Naive thymus-derived CD8-positive, alpha-beta T cell (primary cell): ENCODE measurements around the gene ATP8A2. TPM values are rescaled to one million over a fixed set of nuclear protein-coding genes. Genes with fewer than 3 reads are reported as not detected.
"Not testable (repeated sequence)": the region's sequence is repeated elsewhere in the genome, so short reads cannot be mapped to it uniquely, and the experiment has no call there.

Experiments used
- ATAC-seq, 2 donors: fragments of 150-1000 bp; cut with Tn5 transposase in 1 of 2; sonication (Bioruptor Pico), chemical (Tn5 transposase) in 1 of 2; 1 replicate in 1 of 2; 2 replicates in 1 of 2; pipeline ENCODE4 v1.10.0; 2021; ENCODE audit warnings: mild to moderate bottlenecking in 2 of 2, moderate library complexity in 2 of 2
- POLR2A ChIA-PET: fragments of 350-600 bp; sonication (Branson Sonifier 250); formaldehyde crosslinking; loops from one replicate; lab custom pipeline; 2021; ENCODE audit warnings: antibody characterized with exemption; lab: Charles Lee
- DNase-seq, 10 donors: peaks; one replicate each; pipeline versions ENCODE4 v3.0.0 to v3.0.0-alpha.2; 2020 to 2022
- H3K27ac Mint-ChIP-seq, 10 donors: one replicate each; pipeline ENCODE4 v1.8.0; 2020 to 2022; ENCODE audit warnings: mild to moderate bottlenecking in 10 of 10, mixed read lengths in 10 of 10, moderate library complexity in 4 of 10, inconsistent platforms in 1 of 10
- H3K27me3 Mint-ChIP-seq, 5 donors: one replicate each; pipeline ENCODE4 v1.8.0; 2021 to 2022; ENCODE audit warnings: mixed read lengths in 5 of 5
- H3K36me3 Mint-ChIP-seq, 3 donors: one replicate each; pipeline ENCODE4 v1.8.0; 2020 to 2022; ENCODE audit warnings: mixed read lengths in 3 of 3, mild to moderate bottlenecking in 2 of 3, inconsistent platforms in 1 of 3
- H3K4me1 Mint-ChIP-seq, 4 donors: one replicate each; pipeline ENCODE4 v1.8.0; 2021 to 2022; ENCODE audit warnings: mixed read lengths in 4 of 4
- H3K4me3 Mint-ChIP-seq, 10 donors: one replicate each; pipeline ENCODE4 v1.8.0; 2020 to 2022; ENCODE audit warnings: mild to moderate bottlenecking in 10 of 10, mixed read lengths in 10 of 10, moderate library complexity in 6 of 10, inconsistent platforms in 1 of 10
- H3K9me3 Mint-ChIP-seq, 9 donors: one replicate each; pipeline ENCODE4 v1.8.0; 2020 to 2022; ENCODE audit warnings: mixed read lengths in 9 of 9, mild to moderate bottlenecking in 3 of 9, inconsistent platforms in 1 of 9, moderate library complexity in 1 of 9
- polyA plus RNA-seq, 3 donors: library from polyadenylated mRNA; unstranded; fragments of 300-500 nt; fragmentation: Illumina TruSeq; gene quantifications; one replicate each; pipeline ENCODE4 v1.2.3, GENCODE V29; 2021
- total RNA-seq, 8 experiments: library from RNA in 2 of 8; stranded (reverse) in 2 of 8; gene quantifications; one replicate each; pipeline ENCODE4 v1.2.3 and lab custom pipeline; 2021 to 2026

The ATP8A2 gene
- total and polyA plus RNA-seq, 5 experiments from 2014 or later = 0.69 to 3.8 (median 2.9) TPM

DNA sequence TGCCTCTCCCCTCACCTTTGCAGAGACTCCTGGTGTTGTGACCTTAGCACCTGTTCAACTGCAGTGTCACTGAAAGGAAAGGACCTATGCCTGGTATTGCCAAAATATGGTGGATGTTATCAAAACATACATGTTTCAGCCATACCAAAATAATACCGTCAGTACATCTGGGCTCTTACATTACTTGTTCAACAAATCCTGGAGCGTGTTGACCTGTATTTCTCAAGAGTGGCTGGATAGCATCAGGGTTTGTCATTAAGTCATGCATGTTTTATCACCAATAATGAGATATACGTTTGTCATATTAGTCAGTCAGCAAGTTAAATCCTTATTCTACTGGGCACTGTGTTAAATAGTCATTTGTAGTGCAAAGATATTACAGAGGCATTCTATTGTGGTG is 389.3 kb downstream of the ATP8A2 start:
- H3K27ac Mint-ChIP-seq = no peak overlapping the region
- H3K4me1 Mint-ChIP-seq = peaks cover 7 to 18% (median 16%) of the 10 kb centered on the region in 4 donors
- ATAC-seq (no peak), DNase-seq (no peak)
- H3K27me3 Mint-ChIP-seq = peaks cover 0 to 14% (median 3%) of the 10 kb centered on the region in 5 donors
- H3K4me3 Mint-ChIP-seq = no peak overlapping the region
- POLR2A ChIA-PET = no interaction called here
- H3K36me3 Mint-ChIP-seq = no peaks in the 10 kb centered on the region
- H3K9me3 Mint-ChIP-seq = no peaks in the 10 kb centered on the region

DNA sequence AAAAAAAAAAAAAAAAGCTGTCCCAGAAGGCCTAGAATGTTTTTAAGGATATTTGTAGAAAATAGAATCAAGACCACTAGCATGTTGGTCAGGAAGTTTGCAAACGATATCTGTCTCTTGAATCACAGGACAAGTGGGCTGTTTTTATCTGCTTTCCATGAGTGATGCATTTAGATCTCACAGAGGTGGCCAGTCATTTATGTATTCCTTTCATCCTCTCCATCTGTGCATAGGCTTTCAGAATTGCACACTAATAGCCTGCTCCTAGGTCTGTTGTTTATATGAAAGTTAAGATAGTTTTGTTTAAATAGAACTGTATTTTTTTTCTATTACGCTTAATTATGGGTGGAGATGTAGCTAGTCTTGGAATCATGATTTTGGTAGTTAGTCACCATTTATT is 390.5 kb downstream of the ATP8A2 start:
- no peaks in the 10 kb centered on the region for H3K36me3 Mint-ChIP-seq
- DNase-seq (no peak), ATAC-seq (no peak)
- no peaks in the 10 kb centered on the region for H3K9me3 Mint-ChIP-seq
- peaks cover 7 to 16% (median 15%) of the 10 kb centered on the region in 4 donors for H3K4me1 Mint-ChIP-seq
- POLR2A ChIA-PET = interaction anchor here (1.5 kb wide), 1 partner anchor 10 kb away, joined by 4 read pairs; no protein-coding TSS in a partner anchor
- peaks cover 0 to 3% (median 2%) of the 10 kb centered on the region in 5 donors for H3K27me3 Mint-ChIP-seq
- peak overlapping the region in 2 of 10 donors; percentile 53 to 71 for H3K27ac Mint-ChIP-seq
- peak overlapping the region in 3 of 10 donors; percentile 5 to 48 (median 24) for H3K4me3 Mint-ChIP-seq

DNA sequence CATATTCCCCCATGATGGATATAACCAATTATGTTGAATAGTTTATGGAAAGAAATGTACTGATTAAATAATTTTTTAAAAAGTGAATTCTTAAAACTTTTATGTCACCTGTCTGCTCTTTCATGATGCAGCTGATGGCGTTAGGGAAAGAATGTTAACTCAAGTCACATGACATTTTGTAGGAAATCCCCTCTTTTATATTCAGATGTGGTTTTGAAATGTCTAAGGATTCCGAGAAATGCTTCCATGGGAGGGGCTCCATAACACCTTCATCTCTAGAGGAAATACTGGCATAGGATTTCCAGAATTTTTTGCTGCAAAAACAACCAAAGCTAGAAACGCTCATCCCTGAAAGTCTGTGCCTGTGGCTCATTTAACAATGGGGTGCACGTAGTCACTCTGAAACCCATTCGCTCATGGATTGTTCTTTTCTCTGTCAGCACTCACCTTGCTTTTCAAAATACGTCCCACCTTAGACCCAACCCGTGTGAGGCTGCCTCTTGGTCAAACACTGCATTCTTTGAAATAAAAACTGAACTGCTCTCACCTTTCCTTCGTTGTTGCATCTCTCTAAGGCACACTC is 391.1 kb downstream of the ATP8A2 start:
- H3K27ac Mint-ChIP-seq = peak overlapping the region in 8 of 10 donors; percentile 1 to 72 (median 60)
- POLR2A ChIA-PET = interaction anchor here (0.6 to 1.5 kb wide), 2 partner anchors 10 to 280 kb away, joined by 3 to 4 read pairs; no protein-coding TSS in a partner anchor
- DNase-seq = peak in 2 of 10 donors; percentile 4 to 17
- H3K27me3 Mint-ChIP-seq = peaks cover 0 to 3% (median 1%) of the 10 kb centered on the region in 5 donors
- peak in 1 of 2 donors; percentile 59 for ATAC-seq
- peak overlapping the region in 9 of 10 donors; percentile 14 to 67 (median 52) for H3K4me3 Mint-ChIP-seq
- H3K36me3 Mint-ChIP-seq = no peaks in the 10 kb centered on the region
- peaks cover 7 to 16% (median 15%) of the 10 kb centered on the region in 4 donors for H3K4me1 Mint-ChIP-seq
- no peaks in the 10 kb centered on the region for H3K9me3 Mint-ChIP-seq

DNA sequence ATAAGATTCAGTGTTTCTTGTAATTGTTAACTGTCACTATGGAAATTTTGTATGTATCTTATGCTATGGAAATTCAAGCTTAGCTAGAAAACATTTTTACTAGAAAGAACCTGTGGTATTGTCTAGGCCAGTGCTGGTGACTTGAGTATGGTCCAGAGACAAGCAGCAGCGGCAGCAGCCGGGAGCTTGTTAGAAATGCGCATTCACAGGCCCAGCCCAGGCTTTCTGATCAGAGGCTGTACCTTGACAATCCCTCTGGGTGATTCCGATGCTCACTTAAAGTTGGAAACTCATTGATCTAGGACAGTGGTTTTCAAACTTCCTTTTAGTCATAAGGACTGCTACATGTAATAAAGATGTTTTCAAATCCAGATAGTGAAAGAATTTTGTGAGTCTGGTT is 392.6 kb downstream of the ATP8A2 start:
- Mint-ChIP-seq H3K27ac (peak overlapping the region in 3 of 10 donors; percentile 3 to 52 (median 22)), H3K4me1 (peaks cover 7 to 16% (median 15%) of the 10 kb centered on the region in 4 donors), H3K27me3 (no peaks in the 10 kb centered on the region), H3K4me3 (no peak overlapping the region), H3K9me3 (no peaks in the 10 kb centered on the region), H3K36me3 (no peaks in the 10 kb centered on the region)
- POLR2A ChIA-PET = no interaction called here
- no peak for DNase-seq
- no peak for ATAC-seq

DNA sequence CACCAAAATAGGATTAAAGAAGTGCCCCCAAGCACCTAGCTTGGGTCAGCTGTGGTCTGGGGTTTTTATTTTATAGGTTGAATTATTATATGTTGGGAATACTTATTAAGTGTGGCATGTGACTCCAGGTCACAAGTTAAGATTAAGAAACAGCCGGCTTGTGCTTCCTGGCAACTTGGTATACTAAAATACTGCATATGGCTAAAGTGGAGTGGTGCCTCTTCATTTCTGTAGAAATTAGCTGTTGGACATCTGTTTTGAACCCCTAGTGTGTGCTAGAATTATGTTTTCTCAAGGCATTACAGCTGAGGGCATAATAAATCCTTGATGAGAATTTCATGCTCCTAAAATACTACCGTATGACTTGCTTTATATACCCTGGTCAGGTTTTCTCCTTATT is 393.5 kb downstream of the ATP8A2 start:
- H3K27ac Mint-ChIP-seq = no peak overlapping the region
- POLR2A ChIA-PET = no interaction called here

DNA sequence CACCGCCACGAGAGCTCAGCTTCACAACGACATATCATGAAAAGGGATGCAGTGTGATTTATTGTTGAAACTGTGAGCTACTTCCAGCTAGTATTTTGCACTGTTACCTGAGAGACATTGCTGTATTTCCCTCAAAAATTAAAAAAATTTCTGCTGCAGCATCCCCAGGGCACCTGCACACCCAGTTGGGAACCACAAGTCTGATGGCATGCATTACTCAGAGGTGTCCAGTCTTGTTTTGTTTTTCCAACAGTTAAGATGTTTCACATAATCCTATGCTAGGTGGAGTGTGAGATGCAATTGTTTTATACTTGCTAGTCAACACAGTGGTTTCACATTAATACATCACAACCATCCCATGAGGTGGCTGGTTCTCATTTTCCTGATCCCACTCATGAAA is 394.8 kb downstream of the ATP8A2 start:
- H3K36me3 Mint-ChIP-seq = no peaks in the 10 kb centered on the region
- no peaks in the 10 kb centered on the region for H3K27me3 Mint-ChIP-seq
- no peak overlapping the region for H3K4me3 Mint-ChIP-seq
- H3K27ac Mint-ChIP-seq = no peak overlapping the region
- ATAC-seq (no peak), DNase-seq (no peak)
- H3K9me3 Mint-ChIP-seq = no peaks in the 10 kb centered on the region
- POLR2A ChIA-PET = no interaction called here
- peaks cover 12 to 31% (median 23%) of the 10 kb centered on the region in 4 donors for H3K4me1 Mint-ChIP-seq

More for the DNA sequence above, 393.5 kb downstream of the ATP8A2 start:
- H3K9me3 Mint-ChIP-seq = no peaks in the 10 kb centered on the region
- ATAC-seq = no peak
- no peaks in the 10 kb centered on the region for H3K27me3 Mint-ChIP-seq
- no peak overlapping the region for H3K4me3 Mint-ChIP-seq
- peaks cover 7 to 18% (median 15%) of the 10 kb centered on the region in 4 donors for H3K4me1 Mint-ChIP-seq
- no peak for DNase-seq
- no peaks in the 10 kb centered on the region for H3K36me3 Mint-ChIP-seq

DNA sequence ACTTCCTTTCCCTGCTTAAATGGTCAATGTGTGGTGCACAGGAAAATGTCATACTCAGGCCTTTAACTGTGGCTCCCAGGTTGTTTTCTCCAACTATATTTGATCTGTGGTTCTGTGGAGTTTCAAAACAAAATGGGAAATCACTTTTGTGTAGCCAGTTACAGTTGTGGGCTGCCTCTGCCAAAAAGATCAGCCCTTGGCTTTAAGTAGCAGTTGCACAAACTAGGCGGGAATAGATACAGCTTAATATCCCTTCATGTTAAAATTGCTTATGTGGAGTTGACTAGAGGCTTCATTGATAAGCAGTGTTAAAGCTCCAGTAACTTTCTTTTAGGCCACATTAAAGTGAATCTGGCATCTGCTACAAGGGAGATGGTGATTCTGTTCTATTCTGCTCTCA is 395.2 kb downstream of the ATP8A2 start:
- no peak overlapping the region for H3K27ac Mint-ChIP-seq
- H3K36me3 Mint-ChIP-seq = no peaks in the 10 kb centered on the region
- H3K4me1 Mint-ChIP-seq = peaks cover 12 to 35% (median 25%) of the 10 kb centered on the region in 4 donors
- POLR2A ChIA-PET = no interaction called here
- ATAC-seq = no peak
- no peak overlapping the region for H3K4me3 Mint-ChIP-seq
- DNase-seq = no peak
- H3K9me3 Mint-ChIP-seq = no peaks in the 10 kb centered on the region
- no peaks in the 10 kb centered on the region for H3K27me3 Mint-ChIP-seq

DNA sequence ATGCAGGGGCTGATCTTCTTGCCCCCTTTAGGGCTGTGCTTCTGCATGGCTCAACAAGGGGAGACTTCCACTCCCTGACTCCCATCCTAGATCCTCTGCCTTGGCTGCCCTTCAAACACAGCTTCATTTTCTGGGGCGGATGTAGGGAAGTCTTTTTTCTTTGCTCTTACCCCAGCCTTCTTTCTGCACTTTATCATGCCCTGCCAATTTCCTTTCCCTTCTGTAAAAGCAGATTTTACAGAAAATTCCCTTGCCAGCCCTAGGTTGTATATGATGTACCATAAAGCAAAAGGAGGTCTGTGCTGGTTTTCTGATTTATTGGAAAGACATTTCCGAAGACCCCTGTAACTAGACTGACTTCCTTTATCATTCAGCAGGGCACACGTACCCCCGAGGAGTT is 396.6 kb downstream of the ATP8A2 start:
- no peaks in the 10 kb centered on the region for H3K36me3 Mint-ChIP-seq
- DNase-seq (no peak), ATAC-seq (no peak)
- H3K9me3 Mint-ChIP-seq = no peaks in the 10 kb centered on the region
- H3K4me3 Mint-ChIP-seq = no peak overlapping the region
- peaks cover 8 to 25% (median 13%) of the 10 kb centered on the region in 4 donors for H3K4me1 Mint-ChIP-seq
- no peak overlapping the region for H3K27ac Mint-ChIP-seq
- POLR2A ChIA-PET = no interaction called here
- no peaks in the 10 kb centered on the region for H3K27me3 Mint-ChIP-seq

DNA sequence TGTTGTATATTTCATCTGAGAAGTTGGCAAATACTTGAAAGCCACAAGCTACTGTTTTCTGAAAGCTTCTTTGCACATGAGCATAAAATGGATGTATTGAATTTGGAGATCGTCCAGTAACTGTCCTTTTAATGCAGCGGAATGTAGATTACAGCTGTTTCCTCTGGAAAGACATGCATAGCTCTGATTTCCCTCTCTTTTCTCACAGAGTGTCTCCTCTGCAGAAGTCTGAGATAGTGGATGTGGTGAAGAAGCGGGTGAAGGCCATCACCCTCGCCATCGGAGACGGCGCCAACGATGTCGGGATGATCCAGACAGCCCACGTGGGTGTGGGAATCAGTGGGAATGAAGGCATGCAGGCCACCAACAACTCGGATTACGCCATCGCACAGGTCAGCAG is 397.1 kb downstream of the ATP8A2 start:
- no peaks in the 10 kb centered on the region for H3K36me3 Mint-ChIP-seq
- H3K27ac Mint-ChIP-seq = no peak overlapping the region
- H3K9me3 Mint-ChIP-seq = no peaks in the 10 kb centered on the region
- POLR2A ChIA-PET = no interaction called here
- ATAC-seq = no peak
- no peak overlapping the region for H3K4me3 Mint-ChIP-seq
- no peaks in the 10 kb centered on the region for H3K27me3 Mint-ChIP-seq
- no peak for DNase-seq
- peaks cover 8 to 22% (median 10%) of the 10 kb centered on the region in 4 donors for H3K4me1 Mint-ChIP-seq

DNA sequence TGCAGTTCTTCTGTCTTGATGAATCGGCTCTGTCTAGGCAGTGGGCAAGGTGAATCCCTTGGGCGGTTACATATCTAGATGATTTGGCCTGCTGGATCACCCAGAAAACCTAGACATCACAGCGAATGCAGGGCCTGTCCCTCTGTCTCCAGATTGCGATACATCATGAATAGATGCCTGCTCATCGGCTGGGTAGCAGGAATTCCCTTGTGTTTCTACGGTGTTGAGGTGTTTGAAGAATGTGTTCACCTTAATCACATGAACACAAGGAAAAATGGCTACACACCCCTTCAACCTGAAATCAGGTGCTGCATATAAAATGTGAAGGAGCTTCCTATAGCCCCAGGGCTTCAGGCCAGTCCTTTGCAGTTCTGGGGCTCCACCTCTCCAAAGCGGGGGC is 398.8 kb downstream of the ATP8A2 start:
- no peak for ATAC-seq
- no peaks in the 10 kb centered on the region for H3K36me3 Mint-ChIP-seq
- no peak overlapping the region for H3K4me3 Mint-ChIP-seq
- POLR2A ChIA-PET = no interaction called here
- DNase-seq = no peak
- H3K27ac Mint-ChIP-seq = peak overlapping the region in 5 of 10 donors; percentile 52 to 87 (median 69)
- H3K4me1 Mint-ChIP-seq = peaks cover 5 to 22% (median 10%) of the 10 kb centered on the region in 4 donors
- H3K27me3 Mint-ChIP-seq = no peaks in the 10 kb centered on the region
- no peaks in the 10 kb centered on the region for H3K9me3 Mint-ChIP-seq

DNA sequence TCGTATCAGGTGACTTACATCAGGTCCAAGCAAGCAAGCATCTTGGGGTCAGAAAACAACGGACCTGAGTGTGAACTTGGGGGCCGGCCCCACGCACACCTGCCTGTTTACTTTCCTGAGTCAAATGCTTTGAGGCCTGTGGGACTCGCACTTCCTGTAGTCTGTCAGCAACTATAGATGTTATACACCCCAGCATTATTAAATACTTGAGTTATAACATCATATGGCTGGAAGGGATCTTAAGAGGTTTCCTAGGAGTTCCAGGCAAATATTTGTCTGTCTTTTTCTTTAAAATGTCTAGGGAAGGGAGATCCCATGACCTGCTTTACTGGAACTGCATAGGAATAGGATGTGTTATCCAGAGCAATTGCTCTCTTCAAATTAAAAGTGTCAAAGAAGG is 399.4 kb downstream of the ATP8A2 start:
- DNase-seq (no peak), ATAC-seq (peak in 1 of 2 donors; percentile 50)
- Mint-ChIP-seq H3K27me3 (no peaks in the 10 kb centered on the region), H3K4me3 (no peak overlapping the region), H3K36me3 (no peaks in the 10 kb centered on the region), H3K27ac (peak overlapping the region in 7 of 10 donors; percentile 24 to 87 (median 60)), H3K4me1 (peaks cover 5 to 22% (median 10%) of the 10 kb centered on the region in 4 donors), H3K9me3 (no peaks in the 10 kb centered on the region)
- POLR2A ChIA-PET = no interaction called here

DNA sequence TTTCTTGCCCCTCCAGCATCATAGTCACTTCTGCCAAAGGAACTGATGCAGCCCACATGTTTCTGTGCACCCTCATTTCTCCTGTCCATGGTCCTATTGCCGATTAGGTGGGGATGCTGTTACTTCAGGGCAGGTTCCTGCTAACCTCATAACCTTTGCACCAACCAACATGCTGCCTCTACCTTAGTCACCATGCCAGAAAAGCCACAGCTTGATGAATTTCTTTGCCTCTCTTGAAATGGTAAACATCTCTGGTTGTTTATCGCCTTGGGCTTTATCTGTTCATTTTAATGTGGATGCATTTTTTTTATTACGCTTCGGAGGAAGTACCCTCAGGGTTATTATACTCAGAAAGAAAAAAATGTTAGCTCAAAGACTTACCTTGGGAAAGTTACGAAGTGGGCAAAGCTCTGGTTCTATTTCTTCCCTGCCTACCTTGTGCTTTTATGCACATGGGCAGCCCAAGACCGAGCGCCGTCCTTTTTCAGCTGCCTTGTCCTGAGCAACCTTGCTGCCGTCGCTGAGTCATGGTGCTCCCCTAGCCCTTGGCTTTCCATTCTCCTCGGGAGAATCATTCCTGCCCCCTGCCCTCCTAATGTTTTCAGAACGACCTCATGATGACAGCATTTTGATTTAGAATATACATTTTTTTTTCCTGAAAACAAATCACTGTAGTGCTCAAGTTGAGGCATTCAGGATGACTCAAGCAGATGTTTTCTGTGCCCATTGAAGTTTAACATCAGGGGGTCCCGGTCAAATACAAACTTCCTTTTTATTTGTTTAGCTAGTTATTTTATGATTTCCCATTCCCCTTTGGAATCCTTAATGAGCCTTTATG is 400.1 kb downstream of the ATP8A2 start:
- peak overlapping the region in 4 of 10 donors; percentile 40 to 87 (median 59) for H3K27ac Mint-ChIP-seq
- H3K27me3 Mint-ChIP-seq = no peaks in the 10 kb centered on the region
- H3K36me3 Mint-ChIP-seq = no peaks in the 10 kb centered on the region
- peaks cover 5 to 22% (median 10%) of the 10 kb centered on the region in 4 donors for H3K4me1 Mint-ChIP-seq
- no peaks in the 10 kb centered on the region for H3K9me3 Mint-ChIP-seq
- H3K4me3 Mint-ChIP-seq = no peak overlapping the region
- ATAC-seq = no peak
- POLR2A ChIA-PET = no interaction called here
- no peak for DNase-seq

DNA sequence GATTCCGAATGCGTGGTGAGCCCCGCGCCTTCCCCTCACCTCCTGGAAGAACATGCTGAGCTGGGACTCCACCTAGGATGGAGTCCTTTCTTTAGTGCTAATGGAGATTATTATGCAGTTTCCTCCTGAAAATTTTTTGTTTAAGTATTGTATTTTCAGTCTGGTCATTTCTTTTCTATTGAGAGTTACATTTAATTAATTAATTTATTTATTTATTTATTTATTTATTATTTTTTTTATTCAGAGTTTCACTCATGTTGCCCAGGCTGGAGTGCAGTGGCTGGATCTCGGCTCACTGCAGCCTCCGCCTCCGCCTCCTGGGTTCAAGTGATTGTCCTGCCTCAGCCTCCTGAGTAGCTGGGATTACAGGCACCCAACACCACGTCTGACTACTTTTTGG is 400.8 kb downstream of the ATP8A2 start:
- POLR2A ChIA-PET, H3K27ac Mint-ChIP-seq, ATAC-seq, H3K36me3 Mint-ChIP-seq, H3K27me3 Mint-ChIP-seq, DNase-seq, H3K4me3 Mint-ChIP-seq, H3K9me3 Mint-ChIP-seq: not testable (repeated sequence)
- peaks cover 5 to 22% (median 10%) of the 10 kb centered on the region in 4 donors for H3K4me1 Mint-ChIP-seq
